GM18858 (cell line): ENCODE data around the gene KMT2B.

Experiments
- ATAC-seq: cut with Tn5 transposase; IDR thresholded peaks from one replicate; pipeline ENCODE4 v1.9.1; 2021; ENCODE audit not compliant: unreplicated experiment

KMT2B gene

DNA sequence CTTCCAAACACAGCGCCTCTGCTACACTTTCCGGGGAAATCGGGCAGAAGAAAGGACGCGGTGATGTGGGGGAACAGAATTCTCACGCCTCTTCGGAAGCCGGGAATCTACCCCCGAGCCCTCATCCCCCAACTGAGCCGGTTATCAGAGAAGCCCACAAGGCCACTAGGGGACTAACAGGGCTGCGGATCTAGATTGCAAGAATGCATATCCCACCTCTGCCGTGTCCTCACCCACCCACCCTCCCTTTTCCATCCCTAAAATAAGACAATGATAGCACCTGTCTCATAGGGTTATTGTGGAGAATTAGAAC, 23.4 kb downstream of the KMT2B start:
- no peak for ATAC-seq

DNA sequence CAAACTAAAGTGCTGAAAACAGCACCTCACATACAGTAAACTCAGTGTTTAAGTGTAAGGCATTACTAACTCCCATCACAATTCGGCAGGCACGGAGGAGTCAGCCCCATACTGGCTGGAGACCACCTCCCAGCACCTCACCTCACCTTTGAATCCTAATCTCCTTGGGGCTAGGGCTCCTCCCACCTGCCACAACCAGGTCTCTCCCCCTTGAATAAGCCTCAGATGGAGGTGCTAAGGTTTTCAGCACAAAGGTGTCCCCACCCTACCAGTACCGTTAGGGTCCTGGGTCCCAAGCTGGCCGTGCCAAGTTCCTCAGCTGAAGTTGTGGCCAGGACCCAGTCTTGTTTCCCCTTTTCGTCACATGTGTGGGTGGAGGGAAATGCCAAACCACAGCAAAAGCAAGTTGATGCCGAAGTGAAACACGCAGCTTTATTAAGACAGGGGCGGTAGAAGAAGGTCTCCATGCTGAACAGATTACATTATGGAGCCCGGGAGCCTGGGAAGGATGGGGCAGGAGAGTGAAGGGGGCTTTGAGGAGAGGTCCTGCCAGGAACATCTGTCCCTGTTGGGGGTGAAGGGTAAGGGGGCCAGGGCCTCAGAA, 24.4 kb downstream of the KMT2B start, which contains the start of gene IGFLR1:
Gene IGFLR1, minus strand, starts transcription at position 332 of the 604 bp plus-strand sequence. CDS start 1,272 bp downstream, outside the sequence.
- no peak for ATAC-seq

DNA sequence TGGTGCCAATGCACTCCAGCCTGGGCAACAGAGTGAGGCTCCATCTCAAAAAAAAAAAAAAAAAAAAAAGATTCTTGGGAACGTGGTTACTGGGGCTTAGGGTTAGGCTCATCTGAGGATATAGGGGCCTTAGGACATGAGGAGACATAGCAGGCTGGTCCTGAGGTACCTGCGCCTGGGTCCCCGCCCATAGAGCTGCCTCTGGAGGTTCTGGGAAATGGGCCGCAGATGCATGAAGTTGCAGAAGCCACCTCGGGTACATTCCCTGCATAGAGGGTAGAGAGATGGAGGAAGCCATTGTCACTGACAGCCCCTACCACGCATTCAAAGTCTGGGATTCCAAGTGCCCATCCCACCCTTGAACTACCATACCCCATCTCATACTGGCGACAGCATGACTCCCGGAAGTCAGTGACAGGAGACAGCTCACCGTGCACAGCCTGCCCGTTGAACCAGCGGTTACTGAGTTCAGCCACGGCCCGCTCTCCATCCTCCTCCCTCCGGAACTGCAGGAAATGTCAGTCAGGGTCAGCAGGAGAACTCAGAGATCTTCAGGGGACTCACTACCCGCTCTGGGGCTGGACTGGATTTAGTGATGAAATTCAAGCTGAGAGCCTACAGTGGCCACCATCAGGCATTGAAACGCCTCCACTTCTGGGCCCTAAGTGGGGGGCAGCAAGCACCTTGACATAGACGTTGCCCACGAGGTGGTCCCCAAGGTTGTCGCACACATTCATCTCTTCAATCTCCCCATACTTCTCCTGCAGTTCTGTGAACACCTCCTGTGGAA, 26.0 kb downstream of the KMT2B start:
- no peak for ATAC-seq

DNA sequence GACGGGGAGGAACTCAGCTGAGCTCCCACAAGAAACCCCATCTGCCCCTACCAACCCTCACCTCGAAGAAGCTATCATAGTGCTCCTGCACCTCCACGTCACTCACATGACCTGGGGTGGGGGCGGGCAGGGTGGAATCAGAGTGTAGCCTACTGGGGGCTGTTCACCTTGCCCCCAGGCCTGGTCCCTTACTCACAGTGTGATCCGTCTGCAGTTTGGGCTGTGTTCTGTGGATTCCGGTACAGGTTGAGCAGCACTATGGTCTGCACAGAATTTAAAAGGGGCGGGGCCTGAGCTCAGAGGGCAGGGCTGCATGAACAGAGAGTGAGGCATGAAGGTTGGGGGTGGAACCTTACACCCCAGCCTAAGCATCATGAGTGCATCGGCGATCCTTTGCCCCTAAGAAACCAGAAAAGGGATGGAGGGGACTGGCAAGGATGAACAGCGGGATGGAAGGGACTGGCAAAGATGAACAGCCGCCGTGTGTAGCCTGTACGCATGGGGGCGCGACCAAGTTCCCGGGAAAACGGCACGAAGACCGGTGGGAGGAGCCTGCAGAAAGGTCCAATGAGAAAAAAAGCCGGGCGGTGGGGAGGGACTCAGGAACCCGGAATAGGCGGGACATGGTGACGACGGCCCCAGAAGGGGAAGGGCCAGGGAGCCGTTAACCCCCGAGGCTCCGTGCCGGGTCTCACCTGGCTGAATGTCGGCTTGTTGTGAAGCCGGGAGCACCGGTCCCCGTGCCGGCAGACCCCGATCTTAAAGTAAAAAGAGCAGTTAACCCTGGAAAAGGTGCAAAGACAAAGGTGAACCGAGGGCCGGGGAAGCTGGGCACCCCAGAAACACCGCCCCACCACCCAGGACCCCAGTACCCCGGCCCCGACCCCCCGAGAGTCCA, 26.9 kb downstream of the KMT2B start:
- no peak for ATAC-seq

DNA sequence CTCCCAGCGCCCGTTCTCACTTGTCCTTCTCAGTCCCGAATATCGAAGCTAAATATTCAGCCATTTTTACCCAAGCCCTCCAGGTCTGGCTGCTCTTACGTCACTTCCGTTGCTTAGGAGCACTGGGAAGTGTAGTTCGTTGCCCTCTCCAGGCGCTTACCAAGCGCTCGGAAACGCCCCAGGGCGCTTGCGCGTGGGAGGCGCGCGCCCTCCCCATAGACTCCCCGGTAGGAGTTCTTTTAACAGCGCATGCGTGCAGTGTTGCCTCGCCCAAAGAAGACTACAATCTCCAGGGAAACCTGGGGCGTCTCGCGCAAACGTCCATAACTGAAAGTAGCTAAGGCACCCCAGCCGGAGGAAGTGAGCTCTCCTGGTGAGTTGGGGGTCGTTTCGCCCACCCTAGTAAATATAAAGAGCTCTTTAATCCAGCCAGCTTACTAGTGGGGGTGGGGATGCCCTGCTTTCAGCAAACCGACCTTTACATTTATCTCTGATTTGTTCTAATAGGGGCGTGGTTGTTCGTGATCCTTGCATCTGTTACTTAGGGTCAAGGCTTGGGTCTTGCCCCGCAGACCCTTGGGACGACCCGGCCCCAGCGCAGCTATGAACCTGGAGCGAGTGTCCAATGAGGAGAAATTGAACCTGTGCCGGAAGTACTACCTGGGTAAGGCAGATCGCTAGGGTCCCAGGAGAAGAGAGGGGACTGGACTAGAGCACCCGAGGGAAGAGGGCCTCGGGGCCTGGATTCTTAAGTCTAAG, 27.7 kb downstream of the KMT2B start, which contains the start of the genes PSENEN and U2AF1L4:
Gene PSENEN, plus strand, starts transcription at position 324 of the 759 bp plus-strand sequence. Its CDS starts 280 bp downstream, at position 604.
Gene U2AF1L4, minus strand, starts transcription at position 91 of the 759 bp plus-strand sequence. Its CDS starts 27 bp downstream, at position 64.
- peak; percentile 38 for ATAC-seq

DNA sequence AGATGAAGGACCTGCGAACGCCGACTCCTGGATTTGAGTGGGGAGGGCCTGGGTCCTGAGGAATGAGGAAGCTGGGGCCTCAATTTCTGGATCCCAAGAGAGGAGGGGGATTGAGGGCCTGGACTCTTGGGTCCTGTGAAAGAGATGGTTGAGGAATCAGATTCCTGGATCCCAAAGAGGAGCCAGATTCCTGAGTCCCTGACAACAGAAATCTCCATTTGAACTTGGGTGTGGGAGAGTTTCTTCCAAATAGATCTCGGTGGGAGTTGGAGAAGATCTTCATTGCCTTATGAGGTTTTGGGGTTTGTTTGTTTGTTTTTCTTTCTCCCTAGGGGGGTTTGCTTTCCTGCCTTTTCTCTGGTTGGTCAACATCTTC, 28.3 kb downstream of the KMT2B start:
- no peak for ATAC-seq

DNA sequence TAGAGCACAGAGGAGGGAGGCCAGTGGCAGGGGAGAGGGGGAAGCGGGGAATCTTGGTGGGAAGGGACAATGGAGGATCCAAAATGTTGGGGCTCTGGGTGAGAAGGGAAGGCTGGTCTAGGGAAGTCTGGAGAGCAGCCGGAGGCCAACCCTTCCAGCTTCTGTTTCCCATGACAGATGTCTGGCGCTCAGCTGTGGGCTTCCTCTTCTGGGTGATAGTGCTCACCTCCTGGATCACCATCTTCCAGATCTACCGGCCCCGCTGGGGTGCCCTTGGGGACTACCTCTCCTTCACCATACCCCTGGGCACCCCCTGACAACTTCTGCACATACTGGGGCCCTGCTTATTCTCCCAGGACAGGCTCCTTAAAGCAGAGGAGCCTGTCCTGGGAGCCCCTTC, 28.7 kb downstream of the KMT2B start:
- no peak for ATAC-seq

DNA sequence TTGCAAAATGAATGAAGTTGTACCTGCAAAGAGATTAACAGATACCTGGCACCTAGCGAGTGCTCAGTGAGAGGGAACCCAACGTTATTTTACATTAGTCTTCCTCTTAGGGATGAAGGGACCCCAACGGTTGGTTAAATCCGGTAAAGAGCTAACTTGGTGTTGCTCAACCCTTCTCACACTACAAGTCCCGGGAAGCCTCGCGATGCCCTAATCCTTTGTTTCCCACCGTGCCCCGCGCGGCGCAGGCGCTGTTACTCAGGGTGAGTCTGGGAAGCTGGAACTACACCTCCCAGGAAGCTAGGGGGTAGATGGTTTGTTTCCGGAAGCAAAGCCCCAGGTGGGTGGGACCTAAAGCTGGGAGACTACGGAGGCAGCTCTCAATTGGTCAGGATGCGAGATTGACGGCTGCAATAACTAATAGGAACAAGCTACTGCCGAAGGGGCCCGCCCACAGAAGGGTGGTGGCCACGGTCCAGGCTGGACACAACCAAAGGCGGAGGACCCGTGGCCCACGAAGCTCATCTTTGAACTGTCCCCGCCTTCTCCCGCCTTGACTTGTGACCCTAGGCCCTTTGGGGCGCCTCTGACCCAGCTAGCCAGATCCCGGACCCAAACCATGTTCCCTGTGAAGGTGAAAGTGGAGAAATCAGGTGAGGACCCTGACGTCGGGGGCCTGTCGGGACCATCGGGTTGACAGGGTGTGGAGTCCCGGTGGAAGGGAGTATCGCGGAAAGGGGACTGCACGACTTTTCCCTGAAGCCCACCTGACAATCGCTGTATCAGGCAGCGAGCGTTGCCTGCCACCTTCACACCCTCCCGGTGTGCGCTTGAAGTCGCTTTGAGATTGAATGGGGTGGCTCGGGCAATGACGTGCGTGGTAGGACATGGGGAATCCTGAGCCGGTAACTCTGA, 30.6 kb downstream of the KMT2B start, which contains the start of gene LIN37:
Gene LIN37, plus strand, starts transcription at position 471 of the 915 bp plus-strand sequence. Its CDS starts 149 bp downstream, at position 620.
- ATAC-seq = peak; percentile 65

DNA sequence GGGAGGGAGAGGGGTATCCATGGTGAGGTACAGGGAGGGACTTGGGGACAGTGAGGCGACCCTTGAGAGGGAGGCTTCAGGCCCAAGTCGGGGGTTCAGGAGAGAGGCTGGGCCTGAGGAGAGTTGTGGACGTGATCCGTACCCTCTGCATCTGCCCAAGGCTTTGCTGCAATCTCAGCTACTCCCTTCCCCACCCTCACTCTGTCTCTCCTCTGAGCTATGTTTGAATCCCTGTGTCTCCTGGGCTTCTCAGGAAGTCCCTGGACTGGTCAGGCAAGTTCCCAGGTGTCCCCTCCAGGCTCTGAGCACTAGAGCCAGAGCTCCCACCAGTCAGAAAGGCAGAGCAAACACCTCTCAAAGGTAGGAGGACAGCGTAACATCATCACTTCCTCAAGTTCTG, 32.4 kb downstream of the KMT2B start:
- ATAC-seq = no peak

DNA sequence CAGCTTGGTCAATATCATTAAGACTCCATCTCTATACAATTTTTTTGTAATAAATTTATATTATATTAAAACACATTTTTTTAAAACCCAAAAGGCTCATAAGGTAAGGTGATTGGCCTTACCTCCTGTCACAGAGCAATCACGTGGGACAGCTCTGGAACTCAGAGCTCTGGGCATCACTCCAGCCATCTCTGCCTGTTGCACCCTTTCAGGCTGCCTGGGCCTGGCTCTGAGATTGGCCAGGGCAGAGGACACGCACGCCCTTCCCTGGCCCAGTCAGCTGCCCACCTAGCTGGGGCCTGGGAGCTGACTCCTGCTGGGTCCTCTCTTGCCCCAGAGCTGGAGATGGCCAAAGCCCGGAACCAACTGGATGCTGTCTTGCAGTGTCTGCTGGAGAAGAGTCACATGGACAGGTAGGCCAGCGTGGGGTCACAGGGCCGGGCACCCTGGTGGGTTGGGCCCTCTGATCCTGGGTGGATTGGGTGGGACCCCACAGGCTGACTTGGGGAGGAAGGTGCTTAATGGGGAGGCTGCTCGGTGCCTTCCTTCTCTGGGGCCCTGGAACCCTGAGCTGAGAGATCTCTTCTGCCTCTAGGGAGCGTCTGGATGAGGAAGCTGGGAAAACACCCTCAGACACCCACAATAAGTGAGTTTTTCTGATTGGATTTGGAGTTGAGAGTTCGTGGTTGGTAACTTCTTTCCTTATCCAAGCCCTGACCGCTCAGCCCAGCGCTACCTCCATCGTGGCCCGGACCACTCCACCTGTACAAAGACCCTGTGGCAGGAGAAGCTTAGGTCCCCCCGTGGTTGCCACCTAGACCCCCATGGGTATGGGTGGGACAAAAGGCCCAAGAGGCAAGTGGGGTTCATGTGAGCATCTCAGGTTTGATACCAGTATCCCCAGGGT, 34.3 kb downstream of the KMT2B start:
- no peak for ATAC-seq

DNA sequence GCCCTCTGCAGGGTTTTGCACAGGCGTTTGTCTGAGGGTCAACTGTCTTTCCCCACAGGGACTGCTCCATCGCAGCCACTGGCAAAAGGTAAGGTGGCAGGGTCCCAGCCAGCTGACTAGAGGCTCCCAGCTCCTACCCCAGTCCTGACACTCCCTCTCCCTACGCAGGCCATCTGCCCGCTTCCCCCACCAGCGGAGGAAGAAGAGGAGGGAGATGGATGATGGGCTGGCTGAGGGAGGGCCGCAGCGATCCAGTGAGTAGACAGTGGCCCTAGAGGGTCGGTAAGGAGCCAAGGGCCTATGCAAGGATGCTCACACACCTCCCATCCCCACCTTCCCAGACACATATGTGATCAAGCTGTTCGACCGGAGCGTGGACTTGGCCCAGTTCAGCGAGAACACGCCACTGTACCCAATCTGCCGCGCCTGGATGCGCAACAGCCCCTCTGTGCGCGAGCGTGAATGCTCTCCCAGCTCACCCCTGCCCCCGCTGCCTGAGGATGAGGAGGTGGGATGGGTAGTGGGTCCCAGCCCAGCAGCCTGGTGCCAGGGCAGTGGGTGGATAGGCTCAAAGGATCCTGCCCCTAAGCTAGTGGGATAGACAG, 35.0 kb downstream of the KMT2B start:
- no peak for ATAC-seq

DNA sequence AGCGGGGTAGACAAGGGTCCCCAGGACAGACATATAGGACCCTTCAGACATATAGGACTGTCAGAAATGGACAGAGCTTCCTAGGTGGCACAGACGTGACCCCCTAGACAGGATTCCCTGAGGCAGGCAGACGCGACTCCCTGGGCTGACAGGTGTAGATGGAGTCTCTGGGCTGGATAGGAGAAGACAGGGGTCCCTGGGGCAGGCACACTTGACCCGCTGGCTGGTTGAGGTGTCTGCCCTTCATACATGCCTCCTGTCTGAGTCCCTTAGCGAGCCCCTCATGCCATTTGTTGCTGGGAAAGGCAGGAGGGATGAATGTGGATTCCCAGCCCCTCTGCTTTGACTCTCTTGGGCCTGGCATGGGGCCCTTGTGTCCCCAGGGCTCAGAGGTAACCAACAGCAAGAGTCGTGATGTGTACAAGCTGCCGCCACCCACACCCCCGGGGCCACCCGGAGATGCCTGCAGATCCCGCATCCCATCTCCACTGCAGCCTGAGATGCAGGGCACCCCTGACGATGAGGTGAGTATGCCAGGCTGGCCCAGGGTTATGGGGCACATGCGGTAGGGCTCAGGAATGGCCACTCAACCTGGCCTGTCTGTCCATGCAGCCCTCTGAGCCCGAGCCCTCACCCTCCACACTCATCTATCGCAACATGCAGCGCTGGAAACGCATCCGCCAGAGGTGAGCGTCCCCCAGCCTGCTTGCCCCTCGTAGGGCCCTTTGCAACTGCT, 36.0 kb downstream of the KMT2B start:
- ATAC-seq = no peak

DNA sequence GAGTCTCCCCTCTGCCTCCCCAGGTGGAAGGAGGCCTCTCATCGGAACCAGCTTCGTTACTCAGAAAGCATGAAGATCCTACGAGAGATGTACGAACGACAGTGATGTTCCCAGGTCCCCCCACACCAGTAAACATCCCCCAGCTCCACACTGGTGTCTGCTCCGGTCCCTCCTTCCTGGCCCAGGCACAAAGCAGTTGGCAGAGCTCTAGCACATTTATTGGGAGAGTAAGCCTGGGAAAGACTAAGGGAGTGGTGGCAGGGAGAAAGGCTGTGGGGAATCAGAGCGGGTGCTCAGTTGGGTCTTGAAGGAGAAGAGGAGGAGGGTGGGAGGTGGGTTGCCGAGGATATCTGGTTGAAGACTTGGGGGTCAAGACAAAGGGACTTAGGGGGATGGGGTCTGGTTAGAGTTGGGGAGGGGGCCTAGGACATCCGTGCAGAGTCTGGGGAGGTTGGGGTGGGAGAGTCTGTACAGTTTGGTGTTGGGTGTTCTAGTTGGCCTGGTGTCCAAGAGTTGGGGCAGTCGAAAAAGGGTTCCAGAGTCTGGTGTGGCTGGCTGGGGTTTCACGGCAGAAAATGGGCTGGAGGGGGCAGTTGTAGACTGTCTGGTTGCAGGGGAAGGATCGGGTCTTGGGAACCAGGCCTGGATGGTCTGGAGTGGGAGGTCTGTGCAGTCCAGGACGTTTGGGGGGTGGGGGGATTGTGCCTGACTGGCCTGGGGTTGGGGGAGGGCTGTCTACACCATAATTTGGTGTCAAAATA, 36.7 kb downstream of the KMT2B start:
- no peak for ATAC-seq

DNA sequence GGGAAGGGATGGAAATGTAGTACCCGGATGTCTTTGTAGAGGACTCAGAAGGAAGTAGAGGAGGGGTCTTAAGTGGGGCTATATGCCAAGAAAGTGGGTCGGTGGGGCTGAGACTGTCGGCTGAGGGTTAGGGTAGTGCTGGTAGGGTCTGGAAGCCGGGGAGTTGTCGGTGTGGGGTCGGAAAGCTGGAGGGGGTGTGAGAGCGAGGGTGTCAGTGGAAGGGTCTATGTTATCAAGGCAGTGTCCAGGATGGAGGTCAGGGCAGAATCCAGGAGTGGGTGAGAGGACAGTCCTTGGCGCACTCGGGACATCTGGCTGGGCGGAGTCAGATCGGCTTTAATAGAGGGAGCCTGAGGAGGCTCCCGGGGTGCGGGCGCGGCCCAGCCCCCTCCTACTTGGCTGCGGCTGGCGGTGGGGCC, 37.3 kb downstream of the KMT2B start:
- ATAC-seq = no peak

DNA sequence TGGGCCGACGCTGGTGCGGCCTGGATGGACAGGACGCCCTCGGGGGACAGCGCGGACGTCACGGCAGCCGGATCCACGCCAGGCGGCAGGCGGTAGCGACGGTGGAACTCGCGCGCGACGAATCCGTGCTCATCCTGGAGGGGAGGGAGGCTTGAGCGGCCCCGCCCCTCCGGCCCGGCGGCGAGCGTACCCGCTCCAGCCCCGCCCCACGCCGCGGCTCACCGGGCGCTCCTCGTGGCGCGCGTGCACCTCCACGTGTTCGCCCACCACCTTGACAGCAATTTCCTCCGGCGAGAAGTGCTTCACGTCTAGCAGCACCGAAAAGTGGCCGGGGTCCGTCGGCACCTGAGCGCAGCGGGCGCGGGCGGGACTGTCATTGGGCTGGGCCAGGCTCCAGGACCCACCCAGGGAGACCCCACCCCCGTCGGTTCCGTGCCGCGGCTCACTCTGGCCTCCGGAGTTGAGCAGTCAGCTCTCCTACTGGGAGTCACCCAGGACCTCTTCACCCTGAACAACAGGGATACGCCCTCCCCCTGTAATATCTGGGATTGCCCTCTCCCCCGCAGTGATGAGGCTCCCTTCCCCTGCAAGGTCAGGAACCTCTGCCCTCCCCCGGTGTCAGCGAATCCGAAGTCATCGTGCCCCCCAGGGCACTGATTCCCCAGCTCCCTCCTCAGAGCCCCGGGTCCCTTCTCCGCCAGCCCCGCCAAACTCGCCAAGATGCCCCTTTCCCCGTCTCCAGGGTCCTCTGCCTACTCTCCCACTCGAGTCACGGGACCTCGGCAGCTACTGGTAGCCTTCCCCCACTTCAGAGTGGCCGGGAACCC, 38.0 kb downstream of the KMT2B start:
- no peak for ATAC-seq
